HG03342 (cell line): ENCODE results near the gene MAFB.

ENCODE experiments used
- ATAC-seq: cut with Tn5 transposase; IDR thresholded peaks from one replicate; pipeline ENCODE4 v1.9.1; 2021; ENCODE audit warnings: mild to moderate bottlenecking, moderate library complexity; ENCODE audit not compliant: unreplicated experiment

The MAFB gene

GRCh38 chr20:40663304-40663790 is 25.7 kb downstream of the MAFB start:
- no peak for ATAC-seq

- no peak for ATAC-seq
Observed at GRCh38 chr20:40659567-40659966, 29.5 kb downstream of the MAFB start.

GRCh38 chr20:40658509-40658908 is 30.5 kb downstream of the MAFB start:
- no peak for ATAC-seq

GRCh38 chr20:40657526-40657925 is 31.5 kb downstream of the MAFB start:
- ATAC-seq: no peak

GRCh38 chr20:40655451-40655850 is 33.6 kb downstream of the MAFB start:
- no peak for ATAC-seq

- no peak for ATAC-seq
Observed at GRCh38 chr20:40654876-40655275, 34.2 kb downstream of the MAFB start.

GRCh38 chr20:40652441-40652987 is 36.5 kb downstream of the MAFB start:
- ATAC-seq: no peak

GRCh38 chr20:40651151-40651550 is 37.9 kb downstream of the MAFB start:
- ATAC-seq: no peak

GRCh38 chr20:40650707-40651106 is 38.3 kb downstream of the MAFB start:
- no peak for ATAC-seq

- no peak for ATAC-seq
Observed at GRCh38 chr20:40648210-40649072, 40.6 kb downstream of the MAFB start.

GRCh38 chr20:40646813-40647212 is 42.2 kb downstream of the MAFB start:
- ATAC-seq: no peak

- ATAC-seq: no peak
Observed at GRCh38 chr20:40646361-40646760, 42.7 kb downstream of the MAFB start.

GRCh38 chr20:40644863-40645262 is 44.2 kb downstream of the MAFB start:
- no peak for ATAC-seq

GRCh38 chr20:40643891-40644290 is 45.1 kb downstream of the MAFB start:
- no peak for ATAC-seq

GRCh38 chr20:40641809-40642208 is 47.2 kb downstream of the MAFB start:
- no peak for ATAC-seq

- ATAC-seq: no peak
Observed at GRCh38 chr20:40641202-40641601, 47.8 kb downstream of the MAFB start.

- ATAC-seq: no peak
Observed at GRCh38 chr20:40640667-40641066, 48.4 kb downstream of the MAFB start.

- ATAC-seq: no peak
Observed at GRCh38 chr20:40639676-40640355, 49.2 kb downstream of the MAFB start.

GRCh38 chr20:40639132-40639531 is 49.9 kb downstream of the MAFB start:
- no peak for ATAC-seq

GRCh38 chr20:40638414-40638813 is 50.6 kb downstream of the MAFB start:
- no peak for ATAC-seq

GRCh38 chr20:40637176-40637575 is 51.9 kb downstream of the MAFB start:
- no peak for ATAC-seq

- ATAC-seq: no peak
Observed at GRCh38 chr20:40636486-40636885, 52.5 kb downstream of the MAFB start.
